Measurements from ENCODE around the gene KNDC1. TPM values are rescaled to one million over a fixed set of nuclear protein-coding genes. Genes with fewer than 3 reads are reported as not detected.

KNDC1 gene
- polyA plus RNA-seq, 1 donor (not counting 4 experiments of a cell fraction or from before 2014, with no cell fraction given) = 0.20 TPM

GRCh38 chr10:133140417-133141143, 19.4 kb upstream of the KNDC1 start:
- H3K79me2 ChIP-seq (ENCODE audit: control insufficient read depth, insufficient read depth, low read length) = no peaks in the 10 kb centered on the region
- FAIRE-seq (no peak), DNase-seq (ENCODE audit: low read depth, low spot score) (no peak)
- H3K9me1 ChIP-seq (ENCODE audit: control insufficient read depth, extremely low read depth, insufficient read depth, low read length) = no peaks in the 10 kb centered on the region
- H3K4me2 ChIP-seq (ENCODE audit: control insufficient read depth, extremely low read depth, insufficient read depth, low read depth, low read length) = no peak overlapping the region
- no peaks in the 10 kb centered on the region for H4K20me1 ChIP-seq (ENCODE audit: control insufficient read depth, extremely low read depth, insufficient read depth, low read length)
- H3K4me1 ChIP-seq (ENCODE audit: control insufficient read depth, extremely low read depth, insufficient read depth, low read length) = no peaks in the 10 kb centered on the region
- H3K27ac ChIP-seq (ENCODE audit: control insufficient read depth, insufficient read depth, low read length) = no peak overlapping the region
- no peaks in the 10 kb centered on the region for H3K9me3 ChIP-seq (ENCODE audit: control insufficient read depth, low read depth, low read length)
- H3K4me3 ChIP-seq (ENCODE audit: control insufficient read depth in 2 of 3, extremely low read depth in 1 of 3, insufficient read depth in 2 of 3, low read depth in 1 of 3, low read length in 3 of 3) = no peak overlapping the region
- no peak for TF ChIP-seq EZH2 (IDR thresholded peaks at IDR 0.05; ENCODE audit: low read length)
- TF ChIP-seq CTCF (optimal IDR thresholded peaks at IDR 0.05 in 1 of 3, IDR thresholded peaks at IDR 0.05 in 1 of 3, conservative IDR thresholded peaks at IDR 0.05 in 1 of 3; ENCODE audit: extremely low read depth in 1 of 3, insufficient read depth in 2 of 3, low read length in 3 of 3) = no peak
- no peaks in the 10 kb centered on the region for H3K36me3 ChIP-seq (ENCODE audit: control insufficient read depth in 2 of 2, extremely low read depth in 1 of 2, insufficient read depth in 2 of 2, low read length in 2 of 2)
- dilution Hi-C loops (cut with MboI; ENCODE audit: extremely low pct_ligation_motif_present, low sequenced_read_pairs) = no loop called here
- H3K9ac ChIP-seq (ENCODE audit: control insufficient read depth, extremely low read depth, insufficient read depth, low read length) = no peak overlapping the region
- no peaks in the 10 kb centered on the region for H3K27me3 ChIP-seq (ENCODE audit: control insufficient read depth, extremely low read depth, insufficient read depth, low read length)
- H2AFZ ChIP-seq (ENCODE audit: control insufficient read depth, low read length) = no peak overlapping the region

GRCh38 chr10:133141144-133141957, 18.7 kb upstream of the KNDC1 start:
- no peak overlapping the region for H3K4me2 ChIP-seq (ENCODE audit: control insufficient read depth, extremely low read depth, insufficient read depth, low read depth, low read length)
- FAIRE-seq (no peak), DNase-seq (ENCODE audit: low read depth, low spot score) (no peak)
- H4K20me1 ChIP-seq (ENCODE audit: control insufficient read depth, extremely low read depth, insufficient read depth, low read length) = no peaks in the 10 kb centered on the region
- H2AFZ ChIP-seq (ENCODE audit: control insufficient read depth, low read length) = no peak overlapping the region
- H3K27me3 ChIP-seq (ENCODE audit: control insufficient read depth, extremely low read depth, insufficient read depth, low read length) = no peaks in the 10 kb centered on the region
- no peaks in the 10 kb centered on the region for H3K36me3 ChIP-seq (ENCODE audit: control insufficient read depth in 2 of 2, extremely low read depth in 1 of 2, insufficient read depth in 2 of 2, low read length in 2 of 2)
- no peak overlapping the region for H3K9ac ChIP-seq (ENCODE audit: control insufficient read depth, extremely low read depth, insufficient read depth, low read length)
- no peaks in the 10 kb centered on the region for H3K79me2 ChIP-seq (ENCODE audit: control insufficient read depth, insufficient read depth, low read length)
- H3K4me3 ChIP-seq (ENCODE audit: control insufficient read depth in 2 of 3, extremely low read depth in 1 of 3, insufficient read depth in 2 of 3, low read depth in 1 of 3, low read length in 3 of 3) = no peak overlapping the region
- TF ChIP-seq CTCF (optimal IDR thresholded peaks at IDR 0.05 in 1 of 3, IDR thresholded peaks at IDR 0.05 in 1 of 3, conservative IDR thresholded peaks at IDR 0.05 in 1 of 3; ENCODE audit: extremely low read depth in 1 of 3, insufficient read depth in 2 of 3, low read length in 3 of 3) (no peak), EZH2 (IDR thresholded peaks at IDR 0.05; ENCODE audit: low read length) (no peak)
- H3K9me3 ChIP-seq (ENCODE audit: control insufficient read depth, low read depth, low read length) = no peaks in the 10 kb centered on the region
- H3K4me1 ChIP-seq (ENCODE audit: control insufficient read depth, extremely low read depth, insufficient read depth, low read length) = no peaks in the 10 kb centered on the region
- H3K27ac ChIP-seq (ENCODE audit: control insufficient read depth, insufficient read depth, low read length) = no peak overlapping the region
- no peaks in the 10 kb centered on the region for H3K9me1 ChIP-seq (ENCODE audit: control insufficient read depth, extremely low read depth, insufficient read depth, low read length)
- dilution Hi-C loops (cut with MboI; ENCODE audit: extremely low pct_ligation_motif_present, low sequenced_read_pairs) = no loop called here
